ENCODE data around the gene CCDC134.

DNA sequence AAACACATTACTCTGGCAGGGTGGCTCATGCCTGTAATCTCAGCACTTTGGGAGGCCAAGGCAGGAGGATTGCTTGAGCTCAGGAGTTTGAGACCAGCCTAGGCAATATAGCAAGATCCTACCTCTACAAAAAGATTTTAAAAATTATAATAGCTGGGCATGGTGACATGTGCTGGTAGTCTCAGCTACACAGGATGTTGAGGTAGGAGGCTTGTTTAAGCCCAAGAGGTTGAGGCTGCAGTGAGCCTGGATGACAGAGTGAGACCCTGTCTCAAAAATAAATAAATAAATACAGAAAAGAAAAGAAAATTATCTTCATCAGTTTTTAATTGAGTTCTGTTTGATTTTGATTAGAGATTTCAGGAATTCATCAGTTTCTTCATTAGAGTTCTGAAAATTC is 5.2 kb downstream of the CCDC134 start:
- TF ChIP-seq, protein P1, sequence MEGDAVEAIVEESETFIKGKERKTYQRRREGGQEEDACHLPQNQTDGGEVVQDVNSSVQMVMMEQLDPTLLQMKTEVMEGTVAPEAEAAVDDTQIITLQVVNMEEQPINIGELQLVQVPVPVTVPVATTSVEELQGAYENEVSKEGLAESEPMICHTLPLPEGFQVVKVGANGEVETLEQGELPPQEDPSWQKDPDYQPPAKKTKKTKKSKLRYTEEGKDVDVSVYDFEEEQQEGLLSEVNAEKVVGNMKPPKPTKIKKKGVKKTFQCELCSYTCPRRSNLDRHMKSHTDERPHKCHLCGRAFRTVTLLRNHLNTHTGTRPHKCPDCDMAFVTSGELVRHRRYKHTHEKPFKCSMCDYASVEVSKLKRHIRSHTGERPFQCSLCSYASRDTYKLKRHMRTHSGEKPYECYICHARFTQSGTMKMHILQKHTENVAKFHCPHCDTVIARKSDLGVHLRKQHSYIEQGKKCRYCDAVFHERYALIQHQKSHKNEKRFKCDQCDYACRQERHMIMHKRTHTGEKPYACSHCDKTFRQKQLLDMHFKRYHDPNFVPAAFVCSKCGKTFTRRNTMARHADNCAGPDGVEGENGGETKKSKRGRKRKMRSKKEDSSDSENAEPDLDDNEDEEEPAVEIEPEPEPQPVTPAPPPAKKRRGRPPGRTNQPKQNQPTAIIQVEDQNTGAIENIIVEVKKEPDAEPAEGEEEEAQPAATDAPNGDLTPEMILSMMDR (conservative IDR thresholded peaks at IDR 0.05 in 1 of 2, IDR thresholded peaks at IDR 0.05 in 1 of 2; ENCODE audit: low read depth in 1 of 2, low read length in 2 of 2): no peak
- TF ChIP-seq EZH2 (IDR thresholded peaks at IDR 0.05; ENCODE audit: low read length, missing control alignments): no peak
